ENCODE data around the gene SCAPER.

GRCh38 chr15:76345880-76346668, 559.1 kb downstream of the SCAPER start:
- TF ChIP-seq POLR2A (IDR thresholded peaks at IDR 0.05; ENCODE audit: low read length) (no peak), GATA1 (IDR thresholded peaks at IDR 0.05; ENCODE audit: low read depth, low read length) (no peak)
